HG02970 (cell line): ENCODE measurements around the gene PIK3C2B.

Experiments used
- ATAC-seq: cut with Tn5 transposase; IDR thresholded peaks from one replicate; pipeline ENCODE4 v1.9.1; 2021; ENCODE audit warnings: mild to moderate bottlenecking, moderate library complexity, moderate number of reproducible peaks; ENCODE audit not compliant: unreplicated experiment, low FRiP score

The PIK3C2B gene

GRCh38 chr1:204479387-204480136 lies 15.0 kb downstream of the PIK3C2B start:
- no peak for ATAC-seq

GRCh38 chr1:204478921-204479320 lies 15.7 kb downstream of the PIK3C2B start:
- no peak for ATAC-seq

- ATAC-seq = no peak
Observed at GRCh38 chr1:204478172-204478899, 16.3 kb downstream of the PIK3C2B start.

DNA sequence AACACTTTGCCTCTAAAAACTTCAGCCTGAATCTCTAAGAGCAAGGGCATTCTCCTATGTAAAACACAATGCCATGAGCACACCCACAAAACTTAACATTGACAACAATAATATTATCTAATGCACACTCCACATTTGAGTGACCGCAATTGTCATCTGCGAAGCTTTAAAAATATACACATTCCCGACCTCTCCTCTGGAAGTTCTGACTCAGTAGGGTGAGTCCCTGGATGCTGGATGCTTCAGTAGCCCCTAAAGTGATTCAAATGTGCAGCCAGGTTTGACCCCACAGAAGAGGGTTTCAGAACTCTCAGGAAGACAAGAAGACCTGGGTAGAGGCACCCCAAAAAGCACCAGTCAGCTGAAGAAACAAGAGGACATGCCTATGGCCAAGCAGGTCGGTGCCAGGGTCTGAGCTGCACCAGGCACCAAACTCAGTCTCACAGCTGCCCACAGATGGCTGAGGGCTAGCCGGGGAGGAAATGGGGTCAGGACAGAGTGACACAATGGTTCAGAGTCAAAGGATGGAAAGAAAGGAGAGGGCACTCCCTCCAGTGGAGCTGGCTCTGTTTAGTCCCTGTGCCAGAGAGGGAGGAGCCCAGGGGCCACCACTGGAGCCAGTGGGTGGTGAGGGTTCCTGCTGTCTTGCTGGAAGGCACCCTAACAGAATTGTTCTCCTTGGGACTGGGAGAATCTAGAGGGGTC lies 17.4 kb downstream of the PIK3C2B start:
- ATAC-seq = no peak

GRCh38 chr1:204476563-204476962 lies 18.0 kb downstream of the PIK3C2B start:
- ATAC-seq = no peak

GRCh38 chr1:204475656-204476432 lies 18.8 kb downstream of the PIK3C2B start:
- no peak for ATAC-seq

GRCh38 chr1:204473400-204473965 lies 21.1 kb downstream of the PIK3C2B start:
- ATAC-seq = no peak

DNA sequence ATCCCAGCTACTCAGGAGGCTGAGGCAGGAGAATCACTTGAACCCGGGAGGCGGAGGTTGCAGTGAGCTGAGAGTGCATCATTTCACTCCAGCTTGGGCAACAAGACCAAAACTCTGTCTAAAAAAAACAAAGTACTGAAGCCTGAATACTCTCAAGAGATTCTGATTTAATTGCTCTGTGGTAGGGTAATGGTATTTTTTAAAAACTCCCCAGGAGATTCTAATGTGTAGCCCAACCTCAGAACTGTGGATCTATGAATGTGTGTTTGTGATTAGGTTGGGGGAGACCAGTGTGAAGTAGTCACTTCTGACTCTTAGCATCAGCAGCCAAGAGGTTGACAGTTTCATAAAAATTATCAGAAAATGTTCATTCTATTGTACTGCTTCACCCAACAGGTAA lies 21.9 kb downstream of the PIK3C2B start:
- no peak for ATAC-seq

DNA sequence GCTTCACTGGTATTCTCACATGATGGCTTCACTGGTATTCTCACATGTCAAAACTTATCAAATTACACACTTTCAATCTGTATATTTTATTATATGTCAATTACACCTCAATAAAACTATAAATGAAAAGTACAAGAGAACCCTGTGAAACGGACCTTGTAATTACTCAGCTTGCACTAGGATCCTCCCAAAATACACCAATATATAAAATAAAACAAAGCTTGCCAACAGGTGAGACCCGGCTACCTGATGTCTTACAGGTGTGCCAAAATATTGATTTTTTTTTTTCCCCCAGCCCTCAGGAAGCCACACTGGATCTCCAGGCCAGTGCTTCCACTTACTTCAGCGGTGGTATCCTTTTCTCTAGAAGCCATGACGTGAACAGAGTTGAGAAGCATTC lies 22.9 kb downstream of the PIK3C2B start:
- no peak for ATAC-seq

- no peak for ATAC-seq
Observed at GRCh38 chr1:204469304-204469703, 25.3 kb downstream of the PIK3C2B start.

DNA sequence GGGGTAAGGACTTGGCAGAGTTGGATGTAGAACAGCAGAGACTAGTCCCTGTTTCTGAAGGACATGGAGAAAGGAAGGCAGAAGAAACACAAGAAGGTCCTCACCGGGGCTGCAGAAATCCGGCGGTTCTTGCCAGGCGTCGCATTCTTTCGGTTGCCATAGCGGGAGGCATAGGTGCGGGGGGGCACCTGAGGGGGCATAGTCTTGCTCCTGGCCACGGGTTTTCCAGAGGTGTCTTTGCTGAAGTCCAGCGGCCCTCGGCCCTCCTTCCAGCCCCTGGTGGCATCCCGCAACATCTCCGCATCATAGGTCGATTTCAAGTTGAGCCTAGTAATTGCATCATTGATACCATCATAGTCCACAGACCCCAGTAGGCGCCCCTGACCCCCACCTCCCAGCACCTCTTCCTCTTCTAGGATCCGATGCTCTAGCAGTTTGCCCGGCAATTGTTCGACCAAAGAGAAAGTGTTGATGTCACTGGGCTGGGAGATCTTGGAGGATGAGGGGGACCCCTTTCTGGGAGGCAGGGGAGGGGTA lies 25.8 kb downstream of the PIK3C2B start:
- ATAC-seq = no peak

DNA sequence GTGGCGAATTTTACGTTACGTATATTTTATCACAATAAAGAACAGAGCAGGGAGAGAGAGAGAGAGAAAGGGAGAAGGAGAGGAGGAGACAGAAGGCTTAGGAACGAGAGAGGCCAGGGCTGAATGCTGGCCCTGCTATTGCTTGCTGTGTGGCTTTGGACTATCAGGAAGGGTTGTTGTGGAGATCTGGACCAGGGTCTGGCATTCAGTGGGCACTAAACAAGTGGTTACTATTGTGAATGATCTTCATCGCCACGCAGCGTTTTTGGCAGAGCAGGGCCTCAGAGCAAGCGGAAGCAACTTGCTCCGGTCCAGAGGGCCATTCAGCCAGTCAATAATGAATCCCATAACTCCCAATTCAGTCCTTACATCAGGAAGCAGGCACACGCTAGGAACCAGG lies 26.4 kb downstream of the PIK3C2B start:
- no peak for ATAC-seq

DNA sequence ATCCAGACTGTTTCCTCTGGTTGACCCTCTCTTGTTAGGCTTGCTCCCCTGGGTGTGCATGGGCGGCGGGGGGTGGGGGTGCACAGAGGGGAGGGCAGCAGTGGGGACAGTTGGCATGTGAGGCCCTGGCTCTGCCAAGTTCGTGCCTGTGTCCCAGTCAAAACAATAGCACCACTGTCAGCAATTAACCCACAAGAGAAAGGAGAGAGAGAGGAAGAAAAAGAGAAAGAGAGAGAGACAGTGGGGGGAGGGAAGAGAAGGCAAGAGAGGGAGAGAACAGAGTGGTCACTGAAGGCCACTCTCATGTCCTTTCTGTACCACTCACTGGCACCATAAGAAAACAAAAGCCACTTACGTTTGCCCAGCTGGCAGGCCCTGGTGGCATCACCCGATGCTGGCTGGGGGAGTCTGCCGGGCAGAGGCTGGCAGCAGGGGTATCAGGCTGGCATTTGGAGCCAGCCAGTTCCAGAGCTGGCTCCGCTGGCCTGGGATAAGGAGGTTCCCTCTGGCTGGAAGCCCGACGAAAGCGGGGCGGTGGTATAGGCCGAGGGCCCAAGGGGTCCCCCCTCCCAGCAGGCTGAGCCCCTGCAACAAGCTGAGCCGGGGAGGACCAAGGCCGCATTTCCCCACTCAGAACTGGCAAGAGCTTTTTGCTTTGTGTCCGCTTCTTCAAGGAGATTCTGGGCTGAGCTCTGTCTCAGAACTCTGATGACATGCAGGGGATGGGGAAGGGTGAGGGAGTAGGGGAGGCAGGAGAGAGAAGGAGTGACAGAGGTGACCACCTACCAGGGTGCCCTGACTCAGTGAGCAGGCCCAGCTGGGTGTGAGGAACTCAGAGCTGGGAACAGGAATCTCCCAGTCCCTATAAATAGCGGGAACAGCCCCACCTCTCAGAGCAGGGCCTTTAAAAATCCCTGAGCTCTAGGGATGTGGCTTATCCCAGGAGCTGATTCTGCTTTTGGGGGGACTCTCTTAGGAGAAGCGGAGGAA lies 27.9 kb downstream of the PIK3C2B start:
- no peak for ATAC-seq

DNA sequence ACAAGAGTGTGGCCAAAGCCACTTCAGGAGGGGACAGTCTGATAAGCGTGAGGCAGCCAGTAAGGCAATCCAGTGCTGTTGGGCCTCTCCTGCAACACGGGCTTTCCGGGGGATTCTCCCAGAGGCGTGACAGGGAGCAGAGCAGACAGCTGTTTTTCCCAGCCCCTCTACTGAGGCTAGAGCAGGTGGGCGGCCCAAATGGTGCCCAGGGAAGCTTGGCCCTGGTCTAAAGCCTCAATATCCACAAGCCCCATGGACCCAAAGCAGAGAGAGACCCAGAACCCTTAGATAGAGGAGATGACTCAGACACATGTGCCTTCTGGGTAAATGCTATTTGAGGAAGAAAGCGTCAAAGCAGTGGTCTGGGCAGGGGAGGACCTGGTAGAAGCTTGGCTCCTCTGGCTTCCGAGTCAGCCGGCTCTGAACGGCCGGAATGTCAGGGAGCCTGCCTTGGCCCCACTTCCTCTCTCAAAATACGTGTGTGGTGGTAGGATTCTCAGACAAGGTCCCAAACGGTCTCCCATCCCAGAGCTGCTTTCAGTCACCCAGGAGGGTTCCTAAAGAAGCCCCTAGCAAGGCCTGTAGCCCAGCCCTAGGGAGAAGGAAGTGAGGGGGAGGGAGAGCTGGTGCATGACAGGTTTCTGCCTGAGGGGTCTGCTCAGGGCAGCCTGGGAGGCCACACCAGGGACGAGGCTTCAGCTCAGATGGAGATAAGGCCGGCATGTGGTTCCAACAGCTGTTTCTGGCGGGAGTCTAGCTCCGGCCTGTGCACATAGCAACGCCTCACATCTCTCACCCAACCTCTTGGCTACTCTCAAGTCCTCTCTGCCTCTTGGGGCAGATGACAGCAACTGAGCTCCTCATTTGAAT lies 28.8 kb downstream of the PIK3C2B start:
- ATAC-seq = peak; percentile 46

GRCh38 chr1:204464701-204465100 lies 29.9 kb downstream of the PIK3C2B start:
- no peak for ATAC-seq

- no peak for ATAC-seq
Observed at GRCh38 chr1:204464187-204464631, 30.4 kb downstream of the PIK3C2B start.

- ATAC-seq = no peak
Observed at GRCh38 chr1:204463125-204464060, 31.2 kb downstream of the PIK3C2B start.
